HG03565 (cell line): ENCODE measurements around the gene SLC25A41.
"Not testable (repeated sequence)": the region's sequence is repeated elsewhere in the genome, so short reads cannot be mapped to it uniquely, and the experiment has no call there.

ENCODE experiments used
- ATAC-seq: cut with Tn5 transposase; IDR thresholded peaks from one replicate; pipeline ENCODE4 v1.9.1; 2021; ENCODE audit warnings: mild to moderate bottlenecking, moderate library complexity; ENCODE audit not compliant: unreplicated experiment

The SLC25A41 gene

GRCh38 chr19:6428692-6429418, 4.7 kb downstream of the SLC25A41 start:
- not testable (repeated sequence) for ATAC-seq

- ATAC-seq: no peak
Measured at GRCh38 chr19:6427131-6427530, 6.4 kb downstream of the SLC25A41 start.

- ATAC-seq: no peak
Measured at GRCh38 chr19:6425732-6426620, 7.6 kb downstream of the SLC25A41 start.

DNA sequence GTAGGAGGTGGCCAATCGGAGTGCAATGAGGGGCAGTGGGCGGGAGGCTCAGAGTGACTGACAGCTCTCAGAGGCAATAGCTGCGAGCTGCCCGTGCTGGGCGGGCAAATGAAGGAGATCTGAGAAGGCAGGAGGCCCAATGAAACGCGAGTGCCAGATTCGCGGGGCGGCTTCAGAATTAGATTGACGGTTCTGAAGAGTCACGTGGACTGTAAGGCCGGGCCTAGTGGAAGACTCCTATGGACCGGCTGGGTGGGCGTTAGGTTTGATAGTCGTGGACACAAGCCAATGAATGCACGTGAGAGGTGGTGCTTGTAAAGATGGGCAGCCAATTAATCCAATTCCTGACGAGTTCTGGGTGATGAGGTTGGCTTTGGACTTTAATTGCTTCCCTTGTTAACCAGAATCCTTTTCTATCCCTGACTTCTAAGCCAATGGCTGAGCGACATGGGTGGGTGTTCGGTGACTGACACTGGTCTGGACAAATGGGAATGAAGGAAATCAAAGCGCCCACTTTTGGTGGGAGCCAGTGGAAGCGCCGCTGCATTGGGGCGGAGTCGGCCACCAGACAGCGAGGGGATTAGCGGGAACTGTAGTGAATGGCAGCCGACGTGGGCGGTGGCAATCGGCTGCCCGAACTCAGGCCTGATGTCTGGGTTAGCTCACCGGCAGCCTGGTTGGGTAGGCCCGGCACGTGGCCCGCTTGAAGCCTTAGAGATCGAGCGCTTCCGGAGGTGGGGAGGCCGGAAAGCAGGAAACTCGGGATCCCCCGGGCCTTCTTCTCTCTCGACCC, 8.4 kb downstream of the SLC25A41 start:
- ATAC-seq: peak; percentile 77

DNA sequence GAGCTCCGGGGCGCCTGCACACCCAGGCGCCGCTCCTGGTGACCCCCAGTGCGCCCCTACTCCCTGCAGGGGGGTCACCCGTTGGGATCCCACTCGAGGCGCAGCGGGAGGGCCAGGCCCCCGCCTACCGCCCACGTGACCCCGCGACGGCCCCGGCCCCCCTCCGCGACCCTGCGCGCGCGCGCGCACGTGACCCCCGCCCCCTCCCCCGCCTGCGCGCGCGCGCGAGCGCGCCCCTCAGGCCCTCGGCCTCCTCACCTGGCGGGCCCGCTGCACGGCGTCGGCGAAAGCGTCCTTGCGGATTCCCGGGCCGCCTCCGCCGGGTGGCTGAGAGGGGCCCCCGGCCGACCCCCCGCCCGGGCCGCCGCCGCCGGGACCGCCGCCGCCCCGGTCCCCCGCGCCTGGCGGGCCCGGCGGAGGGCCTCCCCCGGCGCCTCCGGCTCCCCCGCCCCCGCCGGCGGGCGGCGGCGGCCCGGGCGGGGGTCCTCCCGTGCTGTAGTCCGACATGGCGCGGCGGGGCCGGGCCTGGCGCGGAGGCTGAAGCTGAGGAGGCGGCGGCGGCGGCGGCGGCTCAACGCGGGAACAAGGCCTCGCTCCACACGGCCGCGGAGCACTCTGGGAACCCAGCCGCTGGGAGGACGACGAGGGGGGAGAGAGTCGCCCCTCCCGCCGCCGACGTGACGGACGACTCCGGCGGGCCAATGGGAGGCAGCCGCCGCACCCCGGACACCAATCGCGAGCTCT, 9.2 kb downstream of the SLC25A41 start, which contains the start of gene KHSRP:
KHSRP (minus strand) TSS at position 617 of the 744 bp plus-strand sequence; CDS start at position 507, 110 bp downstream.
- ATAC-seq: no peak

DNA sequence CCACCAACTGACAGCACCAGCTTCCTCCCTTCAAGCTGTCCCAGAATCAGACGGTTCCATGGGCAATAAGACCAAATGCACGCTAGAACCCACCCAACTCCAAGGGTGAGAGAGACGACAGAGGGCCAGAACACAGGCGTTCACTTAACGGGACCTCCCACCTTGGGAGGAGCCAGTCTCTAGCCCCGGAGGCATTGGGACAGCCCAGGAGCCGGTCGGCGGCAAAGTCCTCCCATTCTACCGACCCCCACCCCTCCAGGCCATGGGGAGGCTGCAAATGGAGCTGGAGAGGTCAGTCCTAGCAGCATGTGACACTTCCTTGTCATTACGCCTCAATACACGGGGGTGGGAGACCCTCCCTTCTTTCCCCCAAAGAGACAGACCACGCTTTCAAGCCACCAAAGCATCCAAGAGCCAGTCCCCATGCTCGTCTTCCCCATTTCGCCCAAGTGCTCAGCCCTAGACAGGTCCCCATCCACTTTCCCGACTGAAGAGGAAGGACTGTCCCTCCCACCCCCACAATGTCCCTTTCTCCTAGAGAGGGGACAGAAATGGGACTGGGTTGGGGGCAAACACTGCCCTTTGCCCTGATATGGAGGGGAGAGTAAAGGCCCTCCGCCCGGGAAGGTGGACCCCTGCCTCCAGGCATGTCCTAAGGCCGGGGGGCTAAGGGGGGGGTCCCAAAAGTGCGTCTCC, 9.9 kb downstream of the SLC25A41 start:
- ATAC-seq: no peak

DNA sequence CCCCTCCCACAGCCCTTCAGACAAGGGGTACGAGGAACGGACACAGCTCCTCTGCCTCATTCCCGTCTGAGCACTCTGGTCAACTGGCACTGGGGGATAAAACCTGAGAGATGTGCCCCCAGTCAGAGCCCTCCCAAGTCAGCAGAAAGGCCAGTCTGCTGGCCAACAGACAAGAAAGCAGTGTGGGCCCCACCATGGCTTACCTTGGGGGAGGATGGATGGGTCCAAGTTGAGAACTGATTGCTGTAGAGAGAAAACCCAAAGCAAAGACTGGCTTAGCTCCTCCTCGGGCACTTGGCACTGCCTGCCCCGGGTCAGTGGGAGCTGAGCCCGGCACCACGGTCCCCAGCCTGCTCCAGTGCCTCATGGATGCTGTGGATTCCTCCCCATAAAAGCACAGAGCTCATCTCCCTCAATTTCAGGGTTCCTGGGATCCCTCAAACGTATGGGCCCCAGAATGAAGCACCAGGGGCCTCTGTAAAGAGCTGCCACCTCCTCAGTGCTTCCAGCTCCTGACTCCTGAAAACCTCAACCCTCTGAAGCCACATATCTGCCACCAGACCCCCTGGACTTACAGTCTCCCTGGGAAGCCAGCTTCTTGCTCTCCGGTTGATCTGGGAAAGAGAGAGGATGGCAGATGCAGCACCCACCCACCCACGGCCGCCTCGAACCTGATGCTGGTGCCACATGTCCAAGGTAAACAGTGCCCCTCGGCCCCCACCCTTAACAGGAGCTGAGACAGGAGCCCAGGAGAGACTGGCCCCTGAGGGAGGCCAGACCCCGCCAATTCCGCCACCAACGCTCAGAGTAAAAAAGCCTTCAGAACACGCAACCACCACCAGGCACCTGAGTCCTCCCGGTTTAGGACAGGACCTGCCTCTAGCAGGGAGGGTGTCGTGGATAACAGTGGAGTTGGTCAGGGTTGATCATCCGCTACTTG, 12.2 kb downstream of the SLC25A41 start:
- no peak for ATAC-seq

DNA sequence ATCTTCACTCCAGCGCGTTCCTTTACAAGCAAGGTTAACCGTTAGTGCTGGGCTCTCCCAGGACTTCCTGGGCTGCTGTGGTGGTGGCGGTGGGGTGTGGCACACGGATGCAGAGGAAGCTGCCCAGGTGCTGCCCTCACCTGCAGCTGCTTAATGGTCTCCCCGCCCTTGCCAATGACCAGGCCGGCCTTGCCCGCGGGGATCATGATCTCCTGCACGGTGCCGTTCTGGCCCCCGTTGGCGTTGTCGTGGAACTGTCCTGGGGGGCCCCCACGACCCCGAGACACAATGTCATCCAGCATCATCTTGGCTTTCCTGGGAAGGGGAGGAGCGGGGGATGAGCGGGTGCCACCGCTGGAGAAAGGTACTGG, 15.0 kb downstream of the SLC25A41 start:
- no peak for ATAC-seq

- ATAC-seq: no peak
Measured at GRCh38 chr19:6417713-6418561, 15.6 kb downstream of the SLC25A41 start.

DNA sequence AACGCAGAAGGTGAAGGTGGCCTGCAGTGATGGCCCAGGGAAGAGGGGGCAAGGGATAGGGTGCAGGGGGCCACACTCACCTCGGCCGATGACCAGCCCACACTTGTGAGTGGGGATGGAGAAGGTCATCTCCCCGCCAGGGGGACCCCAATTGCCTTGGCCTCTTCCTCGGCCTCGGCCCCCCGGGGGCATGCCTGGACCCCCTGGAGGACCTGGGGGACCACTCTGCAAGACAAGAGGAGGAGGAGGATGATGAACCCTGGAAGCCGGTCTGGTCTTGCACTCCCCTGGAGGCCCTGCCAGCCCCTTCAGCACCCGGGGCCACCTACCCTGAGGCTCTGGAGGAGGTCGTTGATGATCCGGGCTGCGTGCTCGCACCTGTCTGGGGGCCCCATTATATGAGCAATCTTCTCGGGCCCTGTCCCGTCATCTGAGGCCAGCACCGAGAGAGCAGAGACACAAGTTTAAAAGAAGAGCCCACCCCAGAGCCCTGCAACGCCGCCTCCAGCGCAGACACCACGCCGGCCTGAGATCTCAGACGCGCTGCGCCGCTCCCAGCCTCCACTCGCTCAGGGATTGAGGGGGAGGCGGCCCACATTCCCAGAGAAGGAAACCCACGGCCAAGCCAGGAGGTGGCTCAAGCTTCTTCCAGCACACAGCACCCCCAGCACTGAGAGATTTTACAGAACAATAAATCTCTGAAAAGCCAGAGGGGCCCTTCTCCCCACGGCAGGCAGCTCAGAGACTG, 16.7 kb downstream of the SLC25A41 start:
- ATAC-seq: no peak

DNA sequence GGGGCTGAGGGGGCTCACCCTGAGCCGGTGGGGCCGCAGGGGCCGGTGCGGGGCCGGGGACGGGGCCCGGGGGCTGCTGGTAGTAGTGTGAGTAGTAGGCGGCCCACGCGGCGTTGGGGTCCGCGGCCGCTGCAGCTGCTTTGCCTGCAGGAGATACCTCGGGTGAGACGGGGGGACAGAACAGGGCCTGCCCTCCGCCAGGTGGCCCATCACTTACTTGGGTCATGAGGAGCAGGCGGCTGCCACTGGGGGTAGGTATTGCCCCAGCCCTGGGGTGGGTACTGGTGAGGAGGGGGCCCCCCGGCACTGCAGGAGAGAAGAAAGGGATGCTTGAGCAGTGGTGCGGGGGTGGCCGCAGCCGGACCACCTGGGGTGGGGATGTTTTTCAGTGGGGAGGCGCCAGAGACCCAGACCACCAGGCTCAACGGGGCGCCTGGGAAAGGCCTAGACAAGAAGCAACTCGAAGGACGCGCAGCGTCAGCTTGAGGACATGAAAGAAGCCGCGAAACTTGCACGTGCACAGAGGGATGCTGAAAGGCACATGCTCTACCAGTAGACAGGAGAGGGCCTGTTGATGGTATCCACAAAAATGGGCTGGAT, 17.9 kb downstream of the SLC25A41 start:
- ATAC-seq: no peak

- no peak for ATAC-seq
Measured at GRCh38 chr19:6414793-6415590, 18.6 kb downstream of the SLC25A41 start.

- no peak for ATAC-seq
Measured at GRCh38 chr19:6413721-6414643, 19.6 kb downstream of the SLC25A41 start.

DNA sequence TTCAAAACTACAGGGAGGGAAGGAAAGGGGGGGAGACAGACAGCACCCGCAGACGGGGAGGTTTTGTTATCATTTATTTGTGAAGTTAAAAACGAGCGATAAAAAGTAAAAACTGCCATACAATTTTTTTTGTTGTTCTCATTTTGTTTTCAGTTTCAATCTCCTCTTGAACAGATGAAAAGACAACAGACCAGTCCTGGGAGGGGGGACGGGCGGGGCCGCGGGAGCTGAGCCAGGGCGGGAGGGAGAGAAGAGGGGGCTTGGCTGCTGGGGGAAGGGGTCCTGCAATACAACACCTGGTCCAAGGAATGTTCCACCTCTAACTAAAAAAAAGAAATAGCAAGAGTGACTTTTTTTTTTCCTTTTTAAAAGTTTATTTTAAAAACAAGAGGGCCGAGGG, 20.3 kb downstream of the SLC25A41 start:
- ATAC-seq: no peak
